Superior temporal gyrus (tissue), 1 donor: ENCODE measurements around the gene SEZ6.
A peak's percentile ranks its signal among the peaks of the same experiment; 100 is the strongest.
"Not testable (repeated sequence)": the region's sequence is repeated elsewhere in the genome, so short reads cannot be mapped to it uniquely, and the experiment has no call there.

Experiments
- DNase-seq: peaks from one replicate; pipeline ENCODE4 v3.0.0-alpha.2; 2016; ENCODE audit errors: extremely low spot score

The SEZ6 gene

GRCh38 chr17:28938552-28938951, 67.3 kb downstream of the SEZ6 start:
- peak; percentile 68 for DNase-seq

- DNase-seq = peak; percentile 94
These were observed 68.6 kb downstream of the SEZ6 start for GRCh38 chr17:28937044-28937729.

DNA sequence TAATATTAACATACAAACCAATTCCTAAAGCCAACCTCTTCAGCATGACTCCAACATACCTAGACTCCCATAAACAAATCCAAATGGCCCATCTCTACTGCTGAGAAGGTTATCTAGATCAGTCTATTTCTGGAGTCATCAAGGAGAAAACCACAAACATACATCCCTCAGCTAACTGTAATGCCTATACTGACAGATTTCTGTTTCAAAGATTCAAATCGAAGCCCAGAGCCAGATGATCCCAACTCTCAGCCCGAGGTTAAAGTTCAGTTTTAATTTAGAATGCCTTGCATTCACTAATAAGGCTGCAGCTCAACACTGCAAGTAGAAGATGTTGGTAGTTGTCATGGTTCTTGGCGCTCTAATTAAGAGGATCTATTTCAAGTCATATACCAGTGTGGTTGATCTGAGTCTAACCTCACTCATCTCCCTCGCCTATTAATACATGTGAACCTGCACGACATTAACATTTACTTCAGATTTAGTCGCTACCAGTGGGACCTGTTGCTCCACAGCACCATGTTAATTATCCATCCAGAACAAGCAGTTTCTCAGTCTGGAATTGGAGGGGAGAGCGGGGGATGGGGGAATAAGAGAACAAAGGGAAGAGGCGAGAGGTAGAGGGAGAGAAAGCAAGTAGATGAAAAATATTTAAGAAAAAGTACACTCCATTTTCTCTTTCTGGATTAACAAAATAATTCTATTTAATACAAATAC, 69.9 kb downstream of the SEZ6 start:
- no peak for DNase-seq

GRCh38 chr17:28934508-28934907, 71.3 kb downstream of the SEZ6 start:
- not testable (repeated sequence) for DNase-seq

- DNase-seq = no peak
These were observed 76.0 kb downstream of the SEZ6 start for GRCh38 chr17:28929787-28930186.

GRCh38 chr17:28928061-28928460, 77.8 kb downstream of the SEZ6 start:
- DNase-seq = no peak

GRCh38 chr17:28926786-28927185, 79.0 kb downstream of the SEZ6 start:
- DNase-seq = no peak

GRCh38 chr17:28926366-28926765, 79.5 kb downstream of the SEZ6 start:
- no peak for DNase-seq

DNA sequence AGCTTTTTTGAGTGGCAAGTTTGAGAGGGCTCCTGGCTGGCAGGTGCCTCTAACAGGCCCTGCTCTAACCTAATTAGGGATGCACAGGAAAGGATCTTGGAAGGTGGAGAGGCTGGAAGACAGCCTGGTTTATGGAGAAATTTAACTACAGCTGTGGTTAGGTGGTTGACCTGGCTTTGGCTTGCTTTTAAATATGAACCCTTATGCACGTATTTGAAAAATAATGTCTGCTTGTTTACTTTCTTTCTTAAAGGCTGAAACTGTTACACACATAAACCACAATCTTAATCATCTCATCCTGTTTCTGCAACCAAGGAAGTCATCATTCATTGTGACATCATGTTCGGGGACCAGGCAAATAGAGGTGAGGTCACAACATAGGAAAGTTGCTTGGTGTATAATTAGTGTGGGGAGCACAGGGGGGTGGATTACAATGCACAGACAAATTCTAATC, 79.9 kb downstream of the SEZ6 start:
- no peak for DNase-seq

- DNase-seq = no peak
These were observed 85.6 kb downstream of the SEZ6 start for GRCh38 chr17:28920201-28920600.

GRCh38 chr17:28918295-28918694, 87.5 kb downstream of the SEZ6 start:
- no peak for DNase-seq

- no peak for DNase-seq
These were observed 88.4 kb downstream of the SEZ6 start for GRCh38 chr17:28917465-28917864.

- no peak for DNase-seq
These were observed 88.8 kb downstream of the SEZ6 start for GRCh38 chr17:28917029-28917428.

- peak; percentile 73 for DNase-seq
These were observed 89.4 kb downstream of the SEZ6 start for GRCh38 chr17:28916302-28916934.

DNA sequence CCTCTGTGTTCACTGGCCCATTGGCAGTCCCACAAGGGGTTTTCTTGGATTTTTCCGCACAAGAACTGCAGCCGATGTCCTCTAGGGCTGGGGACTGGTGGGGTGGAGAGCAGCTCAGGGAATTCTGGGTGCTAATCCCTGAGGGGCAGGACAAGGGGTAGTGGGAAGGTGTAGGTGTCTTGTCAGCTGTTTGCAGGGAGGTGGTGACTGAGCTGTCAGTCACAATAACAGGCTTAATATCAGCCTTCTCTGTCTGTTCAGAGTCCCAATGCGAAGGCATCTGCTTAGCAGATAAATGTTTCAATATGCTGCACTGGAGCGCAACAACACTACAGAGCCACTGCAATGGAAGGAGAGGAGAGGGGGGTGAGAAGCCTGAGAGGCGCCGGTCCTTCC, 92.9 kb downstream of the SEZ6 start:
- no peak for DNase-seq

DNA sequence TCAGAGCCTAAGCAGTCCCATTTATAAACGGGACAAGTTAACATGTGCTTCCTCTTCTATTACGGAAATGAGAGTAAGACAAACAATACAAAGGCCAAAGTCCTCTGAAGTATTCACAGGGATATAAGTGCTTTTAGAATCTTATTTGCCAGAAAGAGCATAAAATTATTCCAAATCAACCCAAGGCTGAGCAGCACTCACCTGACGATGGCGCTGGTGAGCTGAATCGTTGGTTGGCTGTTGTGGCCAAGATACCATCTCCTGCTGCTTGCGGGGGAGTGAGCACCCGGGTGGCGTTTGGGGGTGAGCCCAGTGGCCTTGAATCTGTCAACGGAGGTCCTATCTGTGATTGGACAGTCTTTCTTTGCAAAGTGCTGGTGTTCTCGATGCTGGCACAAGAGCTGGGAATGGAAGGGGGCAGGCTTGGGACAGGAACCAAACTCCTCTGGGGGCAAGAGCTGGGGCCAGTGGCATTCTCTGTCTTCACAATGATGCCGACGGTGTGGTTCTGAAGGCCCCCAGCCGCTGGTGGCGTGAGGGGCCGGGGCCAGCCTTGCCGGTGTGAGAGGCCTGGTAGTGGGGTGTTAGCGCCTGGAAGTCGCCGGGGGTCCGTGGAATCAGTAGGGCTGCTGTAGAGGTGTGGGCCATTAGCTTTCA, 93.4 kb downstream of the SEZ6 start:
- DNase-seq = no peak

GRCh38 chr17:28911411-28912045, 94.3 kb downstream of the SEZ6 start:
- DNase-seq = no peak

- DNase-seq = no peak
These were observed 95.3 kb downstream of the SEZ6 start for GRCh38 chr17:28910534-28910933.

DNA sequence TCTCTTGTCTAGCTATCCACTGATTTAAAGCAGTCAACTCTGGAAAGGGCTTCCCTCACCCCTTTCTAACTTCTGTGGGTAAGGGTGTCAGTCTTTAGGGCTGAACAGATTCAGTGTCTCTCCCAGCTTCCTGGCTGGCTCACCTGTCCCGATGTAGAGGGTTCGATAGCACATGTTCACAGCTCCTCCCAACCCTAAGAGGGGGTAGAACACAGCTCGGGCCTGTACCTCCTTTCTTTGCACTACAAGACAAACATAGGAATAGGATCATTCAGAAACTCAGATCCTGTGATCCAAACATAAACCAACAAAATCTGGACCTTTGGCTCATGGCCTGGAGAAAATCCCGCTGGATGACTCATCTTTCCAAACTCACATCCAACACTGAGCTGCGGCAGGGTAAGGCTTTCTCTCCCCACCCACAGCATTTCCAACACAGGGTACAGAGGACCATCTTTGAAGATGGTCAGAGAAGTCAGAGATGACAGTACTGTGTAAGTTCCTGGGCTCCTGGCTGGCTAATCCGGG, 97.1 kb downstream of the SEZ6 start:
- DNase-seq = peak; percentile 41

GRCh38 chr17:28907709-28908475, 97.9 kb downstream of the SEZ6 start:
- DNase-seq = peak; percentile 22
